A172 (cell line): ENCODE data around the gene ZC3H12C. TPM values are rescaled to one million over a fixed set of nuclear protein-coding genes. Genes with fewer than 3 reads are reported as not detected.

ENCODE experiments used
- DNase-seq: peaks from one replicate; pipeline ENCODE4 v3.0.0-alpha.2; 2015; ENCODE audit warnings: low spot score
- total RNA-seq: library from RNA; depleted of rRNA; stranded (reverse); fragments of >200 nt; shearing (Covaris generic); gene quantifications from 2 replicates; pipeline ENCODE4 v1.2.3, GENCODE V29; 2014

The ZC3H12C gene
- total RNA-seq, 1 experiment from 2014 or later, result 5.2 TPM

GRCh38 chr11:110096496-110096895 lies 3.3 kb downstream of the ZC3H12C start:
- no peak for DNase-seq

- no peak for DNase-seq
Measured at GRCh38 chr11:110097459-110098012, 4.3 kb downstream of the ZC3H12C start.

GRCh38 chr11:110098645-110099044 lies 5.5 kb downstream of the ZC3H12C start:
- DNase-seq, result no peak

- no peak for DNase-seq
Measured at GRCh38 chr11:110100476-110101240, 7.5 kb downstream of the ZC3H12C start.

- no peak for DNase-seq
Measured at GRCh38 chr11:110106713-110107274, 13.6 kb downstream of the ZC3H12C start.

GRCh38 chr11:110110854-110111253 lies 17.7 kb downstream of the ZC3H12C start:
- DNase-seq, result no peak

- no peak for DNase-seq
Measured at GRCh38 chr11:110112457-110112856, 19.3 kb downstream of the ZC3H12C start.

- no peak for DNase-seq
Measured at GRCh38 chr11:110113505-110113904, 20.3 kb downstream of the ZC3H12C start.

GRCh38 chr11:110113973-110114372 lies 20.8 kb downstream of the ZC3H12C start:
- DNase-seq, result no peak

GRCh38 chr11:110119317-110119716 lies 26.1 kb downstream of the ZC3H12C start:
- DNase-seq, result no peak

GRCh38 chr11:110121204-110121603 lies 28.0 kb downstream of the ZC3H12C start:
- peak; percentile 8 for DNase-seq

GRCh38 chr11:110123003-110123402 lies 29.8 kb downstream of the ZC3H12C start:
- no peak for DNase-seq

- DNase-seq, result no peak
Measured at GRCh38 chr11:110124605-110125004, 31.4 kb downstream of the ZC3H12C start.

- DNase-seq, result no peak
Measured at GRCh38 chr11:110125632-110126031, 32.4 kb downstream of the ZC3H12C start.

- DNase-seq, result no peak
Measured at GRCh38 chr11:110126936-110127335, 33.7 kb downstream of the ZC3H12C start.

- no peak for DNase-seq
Measured at GRCh38 chr11:110128161-110128560, 35.0 kb downstream of the ZC3H12C start.

GRCh38 chr11:110130642-110131238 lies 37.5 kb downstream of the ZC3H12C start:
- DNase-seq, result no peak

GRCh38 chr11:110131386-110132123 lies 38.4 kb downstream of the ZC3H12C start:
- DNase-seq, result no peak

GRCh38 chr11:110133160-110133559 lies 40.0 kb downstream of the ZC3H12C start:
- DNase-seq, result no peak

- DNase-seq, result no peak
Measured at GRCh38 chr11:110134110-110134509, 40.9 kb downstream of the ZC3H12C start.

- no peak for DNase-seq
Measured at GRCh38 chr11:110141812-110142211, 48.6 kb downstream of the ZC3H12C start.
